ENCODE data around the gene GNAL.
"Not testable (repeated sequence)": the region's sequence is repeated elsewhere in the genome, so short reads cannot be mapped to it uniquely, and the experiment has no call there.

Gene GNAL

DNA sequence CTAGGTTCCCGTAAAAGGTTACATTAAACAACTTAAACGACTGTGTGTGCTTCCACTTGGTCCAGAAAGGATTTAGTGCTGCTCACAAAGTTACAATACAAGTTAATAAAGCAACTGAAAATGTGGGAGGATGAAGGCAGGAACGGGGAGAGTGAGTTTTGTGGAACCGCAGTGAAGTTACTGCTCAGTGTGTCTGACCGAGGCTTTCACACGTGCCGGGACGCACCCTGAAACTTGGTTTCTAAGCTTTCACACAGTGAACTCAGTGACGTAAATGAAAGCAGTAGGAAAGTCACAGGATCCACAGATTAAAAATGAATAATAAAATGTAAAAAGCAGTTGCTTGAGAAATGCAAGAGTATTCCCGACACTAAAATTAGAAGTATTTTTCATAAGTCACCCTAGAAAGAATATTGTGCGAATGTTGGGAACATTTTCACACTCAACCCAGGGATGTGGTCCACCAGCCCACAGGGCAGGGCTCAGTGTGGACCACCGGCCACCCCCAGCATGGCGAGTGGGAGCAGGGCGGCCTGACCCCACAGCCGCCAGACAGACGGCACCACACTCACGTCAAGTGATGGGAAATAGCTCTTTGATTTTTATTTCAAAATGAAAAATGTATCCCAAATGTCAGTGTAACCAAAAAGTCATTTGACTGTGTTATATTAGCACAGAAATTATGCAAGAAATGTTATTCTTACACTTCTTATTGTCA, 129.6 kb downstream of the GNAL start:
- no peak for DNase-seq

DNA sequence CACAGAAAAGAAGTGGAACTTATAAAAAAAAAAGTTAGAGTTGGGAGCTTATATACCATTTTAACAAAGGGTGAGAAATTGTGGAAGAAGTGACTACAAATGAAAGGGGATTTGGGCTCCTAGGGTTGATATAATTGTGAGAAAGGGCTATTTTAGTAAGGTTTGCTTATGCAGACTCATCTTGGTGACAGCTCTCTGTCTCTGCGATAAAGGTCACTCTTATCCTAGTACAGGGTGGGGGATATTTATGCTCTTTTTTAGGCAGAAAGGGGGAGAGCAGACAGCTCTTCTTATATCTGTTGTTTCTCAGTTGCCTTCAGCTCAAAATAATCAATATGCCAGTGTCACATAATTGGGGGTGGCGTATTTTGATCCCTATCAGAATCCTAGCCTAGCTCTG, 130.9 kb downstream of the GNAL start:
- no peak for DNase-seq

DNA sequence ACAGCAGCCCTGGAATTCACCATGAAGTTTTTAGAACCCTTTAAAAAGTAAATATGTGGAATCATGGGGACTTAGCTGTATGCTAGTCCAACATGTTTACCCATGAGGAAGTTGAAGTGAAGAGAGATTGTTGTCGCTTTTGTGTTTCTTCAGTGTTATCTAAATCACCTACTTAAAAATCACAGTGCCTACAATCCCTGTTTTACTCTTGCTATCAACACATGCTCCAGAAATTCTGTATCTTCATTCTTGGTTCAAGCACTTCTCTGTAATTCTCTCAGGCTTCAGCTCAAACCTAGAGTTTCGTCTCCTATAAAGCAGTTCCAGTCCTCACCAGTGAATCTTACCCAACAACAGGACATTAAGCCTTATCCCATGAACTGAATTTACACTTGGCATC, 131.6 kb downstream of the GNAL start:
- no peak for DNase-seq

DNA sequence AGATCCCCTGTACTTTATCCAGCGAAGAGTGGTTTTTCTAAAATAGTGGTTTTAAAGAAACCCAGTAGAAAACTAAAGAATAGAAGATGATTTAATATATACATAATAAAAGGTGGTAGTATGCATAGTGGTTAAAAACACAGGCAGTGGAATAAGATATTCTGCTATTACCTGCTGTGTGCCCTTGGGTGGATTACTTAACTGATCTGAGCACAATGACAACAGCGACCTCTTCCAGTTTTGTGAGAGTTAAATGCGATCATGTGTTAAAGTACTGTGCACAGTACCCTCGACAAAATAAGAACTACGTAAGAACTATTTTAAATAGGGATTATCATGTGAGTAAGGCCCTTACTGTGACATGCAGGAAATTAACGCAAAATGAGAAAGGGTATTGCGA, 132.1 kb downstream of the GNAL start:
- DNase-seq: no peak

DNA sequence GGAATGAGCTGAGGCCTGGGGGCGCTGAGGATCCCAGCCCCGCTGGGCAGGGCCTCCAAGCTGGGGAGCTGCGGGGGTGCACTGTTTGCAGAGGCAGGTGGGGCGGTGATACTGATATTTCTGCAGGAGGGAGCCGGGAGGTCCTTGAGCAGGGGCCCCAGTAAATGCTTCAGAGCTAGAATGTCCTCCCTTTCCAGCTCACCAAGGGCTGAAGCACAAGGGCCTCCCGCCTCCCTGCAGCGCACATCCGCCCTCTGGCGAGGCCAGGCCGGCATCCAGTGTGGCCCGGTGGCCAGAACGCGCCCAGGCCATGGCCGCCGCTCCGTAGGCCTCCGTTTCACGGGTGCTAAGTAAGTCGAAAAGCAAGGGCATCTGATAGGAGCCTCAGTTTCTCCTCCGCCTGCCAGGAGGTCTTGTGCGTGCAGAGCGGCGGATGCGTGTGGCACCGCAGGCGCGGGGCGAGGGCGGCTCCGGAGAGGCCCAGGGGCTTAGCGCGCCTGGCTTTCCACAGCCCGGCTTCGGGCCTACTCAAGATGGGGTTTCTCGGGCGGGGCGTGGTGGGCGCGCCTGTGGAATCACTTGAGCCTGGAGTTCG, 132.7 kb downstream of the GNAL start:
- DNase-seq: no peak

DNA sequence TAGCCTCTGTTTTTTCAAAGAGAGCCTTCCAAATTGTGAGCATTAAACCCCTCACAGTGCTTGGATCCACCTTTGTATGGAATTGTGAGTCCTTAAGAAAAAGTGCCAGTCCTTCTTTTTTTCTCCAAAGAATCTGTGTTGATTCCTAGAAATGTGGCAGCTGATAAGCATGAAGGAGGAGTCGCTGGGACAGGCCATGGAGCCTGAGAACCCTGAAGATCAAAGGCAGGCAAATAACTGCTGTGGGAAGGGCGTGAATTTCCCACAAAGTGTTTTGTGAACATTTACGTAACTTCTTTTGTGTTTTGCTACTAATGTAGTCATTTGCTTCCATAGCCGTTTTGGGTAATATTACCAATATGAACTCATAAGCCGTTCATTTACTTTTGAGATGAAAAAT, 134.5 kb downstream of the GNAL start:
- no peak for DNase-seq

DNA sequence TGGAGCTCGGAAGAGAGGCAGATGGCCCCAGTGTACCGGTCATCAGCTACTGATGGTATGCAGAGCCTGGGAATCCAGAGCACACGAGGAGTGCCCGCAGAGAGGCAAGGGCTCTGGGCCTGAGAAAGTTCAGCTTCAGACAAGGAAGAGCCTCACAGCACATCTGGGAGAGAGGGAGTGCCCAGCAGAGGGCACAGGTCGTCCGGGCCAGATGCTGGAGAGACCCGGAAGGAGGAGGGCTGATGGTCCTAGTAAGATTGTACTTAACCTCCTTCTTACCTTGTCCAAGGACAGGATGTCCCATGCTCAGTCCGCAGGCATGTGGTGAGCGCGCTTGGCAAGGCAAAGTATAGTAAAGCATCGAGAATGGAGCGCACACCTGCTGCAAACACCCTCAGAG, 137.8 kb downstream of the GNAL start:
- no peak for DNase-seq

DNA sequence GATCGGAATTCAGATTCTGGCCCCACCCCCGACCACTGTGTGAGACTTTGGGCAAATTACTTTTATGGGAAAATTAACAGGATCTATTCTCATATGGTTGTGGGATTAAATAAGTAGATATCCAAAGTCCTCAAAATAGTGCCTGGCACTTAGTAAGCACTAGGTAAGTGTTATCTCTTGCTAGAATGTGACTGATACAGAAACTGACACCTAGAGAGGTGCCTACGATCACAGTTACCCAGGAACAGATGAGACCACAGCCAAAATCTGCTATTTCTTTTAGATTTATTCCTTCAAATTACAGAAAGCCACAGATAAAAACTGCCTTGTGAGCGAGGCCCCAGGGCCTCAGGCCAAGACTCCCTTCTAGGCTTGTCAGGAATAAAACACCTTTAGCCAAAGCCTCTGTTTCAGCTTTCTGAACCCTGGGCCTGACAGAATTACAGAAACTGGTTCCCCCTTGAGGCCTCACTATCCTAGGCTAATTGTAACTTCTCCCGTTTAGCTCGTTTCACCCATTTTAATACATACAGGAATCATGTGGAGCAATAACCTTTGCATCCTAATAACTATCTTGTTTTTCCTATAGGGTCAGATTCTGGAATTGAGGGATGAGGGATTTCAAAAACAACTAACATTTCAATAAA, 139.8 kb downstream of the GNAL start:
- DNase-seq: no peak

DNA sequence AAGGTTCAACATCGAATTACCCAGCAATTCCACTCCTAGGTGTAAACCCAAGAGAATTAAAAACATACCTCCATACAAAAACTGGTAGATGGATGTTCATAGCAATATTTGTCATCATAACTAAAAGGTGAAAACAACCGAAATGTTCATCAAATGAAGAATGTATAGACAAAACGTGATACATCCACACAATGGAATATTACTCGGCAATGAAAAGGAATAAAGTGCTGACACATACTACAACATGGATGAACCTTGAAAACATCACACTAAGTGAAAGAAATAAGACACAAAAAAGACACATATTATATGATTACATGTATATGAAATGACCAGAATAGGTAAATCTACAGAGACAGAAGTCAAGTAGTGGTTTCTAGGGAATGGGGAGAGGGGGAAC, 141.5 kb downstream of the GNAL start:
- no peak for DNase-seq

DNA sequence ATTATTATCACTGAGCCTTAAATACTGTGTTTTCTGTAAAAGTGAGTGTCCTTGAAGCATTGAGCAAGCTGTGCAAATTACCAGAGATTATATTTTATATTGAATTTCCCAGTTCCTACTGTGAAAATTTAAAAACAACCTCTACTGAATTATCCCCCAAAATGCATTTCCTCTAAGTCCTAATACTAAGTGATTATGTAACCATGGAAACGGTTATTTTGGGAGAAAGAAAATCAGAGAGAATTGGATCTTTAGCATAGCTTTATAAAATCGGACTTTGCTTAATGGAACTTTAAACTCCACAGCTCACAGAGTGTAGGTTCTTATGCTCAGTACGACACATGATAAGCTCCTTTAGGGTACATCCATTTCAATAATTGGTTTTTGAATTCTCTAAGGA, 142.9 kb downstream of the GNAL start:
- no peak for DNase-seq

DNA sequence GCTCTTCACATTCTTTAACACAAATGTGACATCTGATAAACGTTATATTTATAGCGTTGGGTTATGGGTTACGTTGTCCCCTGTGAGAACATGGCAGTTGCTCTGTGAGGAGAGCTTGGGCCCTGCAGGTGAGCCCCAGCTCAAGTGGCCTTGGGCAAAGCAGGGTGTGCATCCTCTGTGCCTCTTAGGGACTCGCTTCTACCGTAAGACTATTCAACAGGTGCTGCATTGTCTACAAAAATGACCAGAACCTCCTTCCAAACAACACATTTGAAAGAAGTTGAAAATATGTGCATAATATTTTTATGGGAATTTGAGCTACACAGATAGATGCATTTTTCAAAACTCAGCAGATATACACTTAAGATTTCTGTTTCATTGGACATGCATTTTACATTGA, 145.7 kb downstream of the GNAL start:
- no peak for DNase-seq

DNA sequence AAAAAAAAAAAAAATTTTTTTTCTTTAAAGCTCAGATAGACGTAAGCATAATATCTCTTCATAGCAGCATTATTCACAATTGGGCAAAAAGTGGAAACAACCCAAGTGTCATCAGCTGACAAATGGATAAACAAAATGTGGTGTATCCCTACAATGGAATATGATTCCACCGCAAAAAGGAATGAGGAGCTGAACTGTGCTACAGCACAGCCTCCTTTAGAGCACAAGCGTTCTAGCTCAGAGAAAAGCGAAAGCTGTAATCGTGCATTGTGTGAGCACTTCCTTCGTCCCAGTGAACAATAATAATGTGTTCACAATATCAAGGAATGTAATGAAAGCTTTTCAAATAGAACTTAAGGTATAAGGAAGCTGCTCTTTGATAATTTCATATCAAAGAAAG, 150.5 kb downstream of the GNAL start:
- DNase-seq: no peak

DNA sequence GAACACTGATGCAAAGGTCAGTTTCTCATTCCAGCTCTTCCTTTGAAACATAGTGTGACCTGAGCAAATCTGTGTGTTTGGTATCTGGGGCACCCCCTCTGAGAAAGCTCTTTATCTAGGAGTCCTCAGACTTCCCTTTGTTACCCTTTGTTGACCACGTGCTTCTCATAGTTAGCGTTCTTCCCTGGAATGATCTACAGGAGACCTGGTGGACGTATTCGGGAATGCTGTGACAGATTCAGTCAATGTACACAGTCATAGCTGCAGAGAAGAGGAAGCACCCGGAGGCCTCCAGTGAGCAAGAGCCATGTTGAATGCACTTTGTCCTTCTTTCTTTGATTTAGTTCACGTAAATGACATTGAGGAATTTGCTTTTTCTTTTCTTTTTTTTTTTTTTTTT, 151.4 kb downstream of the GNAL start:
- no peak for DNase-seq

DNA sequence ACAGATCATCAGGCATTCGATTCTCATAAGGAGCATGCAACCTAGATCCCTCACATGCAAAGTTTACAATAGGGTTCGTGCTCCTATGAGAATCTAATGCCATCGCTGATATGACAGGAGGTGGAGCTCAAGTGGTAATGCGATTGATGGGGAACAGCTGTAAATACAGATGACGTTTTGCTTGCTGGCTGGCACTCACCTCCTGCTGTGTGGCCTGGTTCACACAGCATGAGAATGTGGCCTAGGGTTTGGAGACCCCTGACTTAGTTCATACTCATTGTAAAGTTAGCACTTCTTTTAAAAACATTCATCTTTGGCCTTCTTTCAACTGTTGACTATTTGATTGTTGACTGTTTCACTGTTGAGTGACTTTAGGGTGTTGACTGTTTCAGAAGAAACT, 153.5 kb downstream of the GNAL start:
- no peak for DNase-seq

DNA sequence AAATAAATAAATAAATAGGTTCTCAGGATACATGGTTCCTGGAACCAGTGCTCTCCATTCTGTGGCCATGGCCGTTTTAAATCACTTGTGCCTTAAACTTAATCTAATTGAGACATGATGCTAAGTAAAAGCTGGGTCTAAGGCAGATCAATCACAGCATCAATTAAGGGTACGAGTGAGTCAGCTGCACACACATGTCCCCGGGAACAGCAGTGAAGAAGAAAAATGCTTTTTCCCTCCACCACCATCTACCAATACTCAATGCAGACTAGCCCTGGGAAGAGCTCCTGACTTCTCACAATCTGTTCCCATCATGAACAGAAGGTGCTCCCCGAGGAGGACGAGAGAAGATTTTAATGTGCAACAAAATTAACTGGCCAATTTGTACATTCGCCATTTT, 155.4 kb downstream of the GNAL start:
- DNase-seq: no peak

DNA sequence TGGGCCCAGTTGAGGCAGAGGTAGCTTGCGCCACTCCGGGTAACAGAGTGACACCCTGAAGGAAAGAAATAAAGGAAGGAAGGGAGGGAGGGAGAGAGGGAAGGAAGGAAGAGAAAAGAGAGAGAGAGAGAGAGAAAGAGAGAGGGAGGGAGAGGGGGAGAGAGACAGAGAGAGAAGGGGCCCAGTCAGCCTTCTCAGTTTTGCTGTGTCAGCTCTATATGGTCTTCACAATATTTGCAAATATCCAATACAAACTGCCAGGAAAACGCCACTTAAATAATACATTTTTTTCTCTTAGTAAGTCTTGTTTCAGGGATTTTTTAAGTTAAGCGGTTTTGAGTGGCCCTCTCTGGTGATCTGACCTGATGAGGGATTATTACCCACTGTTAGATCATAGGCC, 156.6 kb downstream of the GNAL start:
- no peak for DNase-seq

DNA sequence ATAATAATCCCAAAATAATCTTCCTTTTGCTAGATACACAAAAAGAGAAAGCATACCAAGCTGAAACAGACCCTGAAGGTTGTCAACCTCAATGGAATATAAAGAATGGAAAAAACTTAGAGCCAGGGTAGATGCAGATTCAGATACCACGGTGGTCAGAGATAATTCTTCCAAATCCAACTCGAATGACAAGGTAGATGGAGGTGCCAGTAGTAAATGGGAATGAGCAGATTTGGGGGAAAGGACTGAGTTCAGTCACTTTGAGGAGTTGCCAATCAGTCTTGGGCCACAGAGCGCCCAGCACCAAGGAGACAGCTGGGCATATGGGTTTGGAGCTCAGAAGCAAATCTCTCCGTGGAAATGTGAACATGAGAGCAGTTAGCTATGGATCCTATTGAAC, 158.7 kb downstream of the GNAL start:
- no peak for DNase-seq

DNA sequence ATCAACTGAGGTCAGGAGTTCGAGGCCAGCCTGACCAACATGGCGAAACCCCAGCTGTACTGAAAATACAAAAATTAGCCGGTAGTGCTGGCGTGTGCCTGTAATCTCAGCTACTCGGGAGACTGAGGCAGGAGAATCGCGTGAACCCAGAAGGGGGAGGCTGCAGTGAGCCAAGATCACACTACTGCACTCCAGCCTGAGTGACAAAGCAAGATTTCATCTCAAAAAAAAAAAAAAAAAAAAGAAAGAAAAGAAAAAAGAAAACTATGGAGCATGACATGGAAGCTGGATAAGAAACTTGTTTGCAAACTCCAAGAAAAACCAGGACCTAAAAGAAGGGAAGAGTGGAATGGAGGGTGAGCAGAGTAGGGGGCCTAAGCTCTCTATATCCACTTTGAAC, 160.2 kb downstream of the GNAL start:
- no peak for DNase-seq

DNA sequence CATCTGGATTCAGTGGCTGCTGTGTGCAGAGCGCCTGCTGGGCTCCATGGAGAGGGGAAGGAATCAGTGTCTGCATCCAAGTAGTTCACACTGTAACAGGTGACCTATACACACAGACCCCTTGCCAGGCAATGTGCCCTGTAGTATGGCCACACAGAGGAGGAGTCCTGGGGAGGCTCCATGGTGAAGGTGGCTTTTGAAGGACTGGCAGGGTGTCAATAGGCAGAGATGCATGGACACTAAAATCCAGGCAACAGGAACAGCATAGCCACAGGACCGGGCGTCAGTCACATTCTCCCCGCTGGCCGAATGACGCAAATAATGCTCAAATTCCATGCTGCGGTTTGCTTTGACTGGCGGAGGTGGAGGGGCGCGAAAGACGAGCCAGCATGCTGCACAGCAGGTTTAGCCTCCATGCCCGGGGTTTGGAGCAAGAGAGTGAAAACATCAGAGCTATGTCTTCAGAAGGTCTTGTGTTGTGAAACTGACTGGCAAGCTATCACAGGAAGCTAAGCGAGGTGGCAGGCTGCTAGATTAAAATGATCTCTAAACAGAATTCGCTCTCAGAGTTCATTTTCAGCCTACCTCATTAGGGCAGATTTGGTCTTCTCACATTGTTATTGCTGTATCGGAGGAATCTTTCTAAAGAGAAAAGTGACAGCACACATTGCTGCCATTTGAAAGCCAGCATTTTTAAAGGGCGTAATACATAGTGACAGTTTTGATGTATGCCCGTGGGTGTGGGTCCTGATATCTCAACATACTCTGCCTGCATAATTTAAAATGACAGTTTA, 161.0 kb downstream of the GNAL start:
- no peak for DNase-seq

DNA sequence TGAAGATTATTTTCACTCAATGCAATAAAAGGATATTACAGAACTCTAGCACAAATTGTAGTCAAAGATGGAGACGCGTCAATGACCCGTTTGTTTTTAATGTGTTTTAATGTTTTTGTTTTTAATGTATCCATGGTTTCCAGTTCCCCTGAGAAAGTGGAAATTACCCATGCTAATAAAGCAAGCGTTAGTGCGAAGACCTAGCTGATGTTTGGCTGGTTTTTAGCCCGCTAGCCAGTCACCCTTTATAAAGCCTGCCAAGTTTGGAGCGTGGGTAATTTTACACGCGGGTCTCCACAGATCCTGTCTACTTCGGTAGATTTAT, 161.7 kb downstream of the GNAL start:
- no peak for DNase-seq

DNA sequence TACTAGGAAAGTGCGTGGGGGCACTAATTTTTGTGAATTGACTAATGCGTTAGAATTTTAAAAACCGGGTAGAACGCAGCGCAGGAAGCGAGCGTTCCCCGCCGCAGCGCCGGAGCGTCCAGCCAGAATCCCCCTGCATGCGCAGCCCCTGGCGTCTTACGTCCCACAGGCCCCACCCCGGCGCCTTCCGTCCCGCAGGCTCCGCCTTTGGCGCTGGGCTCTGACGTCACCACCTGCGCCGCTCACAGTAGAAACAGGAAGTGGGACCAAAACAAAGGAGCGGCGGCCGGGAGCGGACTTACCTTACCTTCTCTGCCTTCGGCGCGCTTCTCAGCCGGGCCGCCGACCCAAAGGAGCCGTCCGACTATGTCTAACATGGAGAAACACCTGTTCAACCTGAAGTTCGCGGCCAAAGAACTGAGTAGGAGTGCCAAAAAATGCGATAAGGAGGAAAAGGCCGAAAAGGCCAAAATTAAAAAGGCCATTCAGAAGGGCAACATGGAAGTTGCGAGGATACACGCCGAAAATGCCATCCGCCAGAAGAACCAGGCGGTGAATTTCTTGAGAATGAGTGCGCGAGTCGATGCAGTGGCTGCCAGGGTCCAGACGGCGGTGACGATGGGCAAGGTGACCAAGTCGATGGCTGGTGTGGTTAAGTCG, 162.2 kb downstream of the GNAL start, which contains the start of gene CHMP1B:
Gene CHMP1B (plus strand): TSS at position 268 of the 660 bp plus-strand sequence. CDS start 99 bp downstream, at position 367.
- peak; percentile 76 to 87 for DNase-seq

DNA sequence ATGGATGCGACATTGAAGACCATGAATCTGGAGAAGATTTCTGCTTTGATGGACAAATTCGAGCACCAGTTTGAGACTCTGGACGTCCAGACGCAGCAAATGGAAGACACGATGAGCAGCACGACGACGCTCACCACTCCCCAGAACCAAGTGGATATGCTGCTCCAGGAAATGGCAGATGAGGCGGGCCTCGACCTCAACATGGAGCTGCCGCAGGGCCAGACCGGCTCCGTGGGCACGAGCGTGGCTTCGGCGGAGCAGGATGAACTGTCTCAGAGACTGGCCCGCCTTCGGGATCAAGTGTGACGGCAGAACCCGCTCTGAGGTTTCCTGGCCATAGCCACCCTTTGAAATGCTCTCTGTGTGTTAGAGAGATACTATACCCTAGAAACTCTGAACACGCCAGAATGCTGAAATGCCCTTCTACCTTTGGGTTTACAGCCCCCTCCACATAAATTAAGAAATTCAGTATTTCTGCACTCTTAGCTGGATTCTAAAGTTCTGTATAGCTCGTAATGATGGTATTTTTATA, 162.8 kb downstream of the GNAL start:
- DNase-seq: peak in 1 of 2 experiments; percentile 2

DNA sequence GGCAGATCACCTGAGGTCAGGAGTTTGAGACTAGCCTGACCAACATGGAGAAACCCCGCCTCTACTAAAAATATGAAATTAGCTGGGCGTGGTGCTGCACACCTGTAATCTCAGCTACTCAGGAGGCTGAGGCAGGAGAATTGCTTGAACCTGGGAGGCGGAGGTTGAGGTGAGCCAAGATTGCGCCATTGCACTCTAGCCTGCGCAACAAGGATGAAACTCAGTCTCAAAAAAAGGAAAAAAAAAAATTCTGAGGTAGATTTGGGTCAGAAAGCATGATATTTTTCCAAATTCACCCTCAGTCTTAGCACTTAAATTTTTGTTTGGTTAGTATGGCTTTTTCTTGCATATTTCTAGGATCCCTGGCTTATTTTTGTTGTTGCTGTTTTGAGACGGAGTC, 165.5 kb downstream of the GNAL start:
- not testable (repeated sequence) for DNase-seq

Data from NCI-H1930 (cell line).